AG04449 (cell line): Measurements from ENCODE around the gene TRIP13.
"Not testable (repeated sequence)": the region's sequence is repeated elsewhere in the genome, so short reads cannot be mapped to it uniquely, and the experiment has no call there.

Experiments used
- CTCF ChIA-PET: fragments of 350-600 bp; formaldehyde crosslinking; extraction: SDS; loops from one replicate; lab custom pipeline; 2021; ENCODE audit warnings: antibody characterized with exemption; lab: Yijun Ruan, JAX
- POLR2A ChIA-PET: fragments of 400-600, 350-600 bp; formaldehyde crosslinking; extraction: SDS; loops from one replicate; lab custom pipeline; 2020; ENCODE audit warnings: antibody characterized with exemption, inconsistent platforms; lab: Yijun Ruan, JAX
- DNase-seq: peaks from one replicate; pipeline ENCODE4 v3.0.0-alpha.2; 2010; ENCODE audit warnings: low read depth, low spot score
- H3K4me3 ChIP-seq: 2 replicates; pipeline ENCODE4 v1.5.1; 2011; ENCODE audit warnings: low read depth, mild to moderate bottlenecking, control low read depth, low read length
- TF ChIP-seq, protein P1 (sequence below): IDR thresholded peaks from one replicate; pipeline ENCODE4 v1.5.1; 2011; ENCODE audit warnings: mild to moderate bottlenecking, moderate library complexity, low read length, control low read depth, inconsistent platforms; ENCODE audit not compliant: insufficient read depth; ENCODE audit errors: missing control alignments

Gene TRIP13

DNA sequence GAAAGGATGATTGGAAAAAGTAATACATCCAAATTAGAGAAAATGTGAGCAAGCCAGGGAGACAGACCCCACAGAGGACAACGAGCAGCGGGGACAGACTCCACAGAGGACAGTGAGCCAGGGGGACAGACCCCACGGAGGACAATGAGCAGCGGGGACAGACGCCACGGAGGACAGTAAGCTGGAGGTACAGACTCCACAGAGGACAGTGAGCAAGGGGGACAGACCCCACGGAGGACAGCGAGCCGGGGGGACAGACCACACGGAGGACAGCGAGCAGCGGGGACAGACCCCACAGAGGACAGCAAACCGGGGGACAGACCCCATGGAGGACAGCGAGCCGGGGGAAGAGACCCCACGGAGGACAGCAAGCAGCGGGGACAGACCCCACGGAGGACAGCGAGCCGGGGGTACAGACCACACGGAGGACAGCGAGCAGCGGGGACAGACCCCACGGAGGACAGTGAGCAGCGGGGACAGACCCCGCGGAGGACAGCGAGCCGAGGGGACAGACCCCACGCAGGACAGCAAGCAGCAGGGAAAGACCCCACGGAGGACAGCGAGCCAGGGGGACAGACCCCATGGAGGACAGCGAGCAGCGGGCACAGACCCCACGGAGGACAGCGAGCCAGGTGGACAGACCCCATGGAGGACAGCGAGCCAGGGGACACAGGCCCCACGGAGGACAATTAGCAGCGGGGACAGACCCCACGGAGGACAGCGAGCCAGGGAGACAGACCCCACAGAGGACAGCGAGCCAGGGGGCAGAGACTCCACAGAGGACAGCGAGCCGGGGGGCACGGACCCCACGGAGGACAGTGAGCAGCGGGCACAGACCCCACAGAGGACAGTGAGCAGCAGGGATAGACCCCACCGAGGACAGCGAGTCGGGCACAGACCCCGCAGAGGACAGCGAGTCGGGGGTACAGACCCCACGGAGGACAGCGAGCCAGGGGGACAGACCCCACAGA lies 40.0 kb upstream of the TRIP13 start:
- no peak for DNase-seq
- no peak overlapping the region for H3K4me3 ChIP-seq
- ChIA-PET CTCF (no interaction called here), POLR2A (no interaction called here)
- TF ChIP-seq, protein P1, sequence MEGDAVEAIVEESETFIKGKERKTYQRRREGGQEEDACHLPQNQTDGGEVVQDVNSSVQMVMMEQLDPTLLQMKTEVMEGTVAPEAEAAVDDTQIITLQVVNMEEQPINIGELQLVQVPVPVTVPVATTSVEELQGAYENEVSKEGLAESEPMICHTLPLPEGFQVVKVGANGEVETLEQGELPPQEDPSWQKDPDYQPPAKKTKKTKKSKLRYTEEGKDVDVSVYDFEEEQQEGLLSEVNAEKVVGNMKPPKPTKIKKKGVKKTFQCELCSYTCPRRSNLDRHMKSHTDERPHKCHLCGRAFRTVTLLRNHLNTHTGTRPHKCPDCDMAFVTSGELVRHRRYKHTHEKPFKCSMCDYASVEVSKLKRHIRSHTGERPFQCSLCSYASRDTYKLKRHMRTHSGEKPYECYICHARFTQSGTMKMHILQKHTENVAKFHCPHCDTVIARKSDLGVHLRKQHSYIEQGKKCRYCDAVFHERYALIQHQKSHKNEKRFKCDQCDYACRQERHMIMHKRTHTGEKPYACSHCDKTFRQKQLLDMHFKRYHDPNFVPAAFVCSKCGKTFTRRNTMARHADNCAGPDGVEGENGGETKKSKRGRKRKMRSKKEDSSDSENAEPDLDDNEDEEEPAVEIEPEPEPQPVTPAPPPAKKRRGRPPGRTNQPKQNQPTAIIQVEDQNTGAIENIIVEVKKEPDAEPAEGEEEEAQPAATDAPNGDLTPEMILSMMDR, result no peak

DNA sequence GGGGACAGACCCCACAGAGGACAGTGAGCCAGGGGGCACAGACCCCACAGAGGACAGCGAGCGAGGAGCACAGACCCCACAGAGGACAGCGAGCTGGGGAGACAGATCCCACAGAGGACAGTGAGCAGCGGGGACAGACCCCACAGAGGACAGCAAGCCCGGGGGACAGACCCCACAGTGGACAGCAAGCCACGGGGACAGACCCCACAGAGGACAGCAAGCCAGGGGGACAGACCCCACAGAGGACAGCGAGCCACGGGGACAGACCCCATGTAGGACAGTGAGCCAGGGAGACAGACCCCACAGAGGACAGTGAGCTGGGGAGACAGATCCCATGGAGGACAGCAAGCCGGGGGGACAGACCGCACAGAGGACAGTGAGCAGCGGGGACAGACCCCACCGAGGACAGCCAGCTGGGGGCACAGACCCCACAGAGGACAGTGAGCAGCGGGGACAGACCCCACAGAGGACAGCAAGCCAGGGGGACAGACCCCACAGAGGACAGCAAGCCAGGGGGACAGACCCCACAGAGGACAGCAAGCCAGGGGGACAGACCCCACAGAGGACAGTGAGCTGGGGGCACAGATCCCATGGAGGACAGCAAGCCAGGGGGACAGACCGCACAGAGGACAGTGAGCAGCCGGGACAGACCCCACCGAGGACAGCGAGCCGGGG lies 39.1 kb upstream of the TRIP13 start:
- POLR2A ChIA-PET, CTCF ChIA-PET, H3K4me3 ChIP-seq, DNase-seq: not testable (repeated sequence)

DNA sequence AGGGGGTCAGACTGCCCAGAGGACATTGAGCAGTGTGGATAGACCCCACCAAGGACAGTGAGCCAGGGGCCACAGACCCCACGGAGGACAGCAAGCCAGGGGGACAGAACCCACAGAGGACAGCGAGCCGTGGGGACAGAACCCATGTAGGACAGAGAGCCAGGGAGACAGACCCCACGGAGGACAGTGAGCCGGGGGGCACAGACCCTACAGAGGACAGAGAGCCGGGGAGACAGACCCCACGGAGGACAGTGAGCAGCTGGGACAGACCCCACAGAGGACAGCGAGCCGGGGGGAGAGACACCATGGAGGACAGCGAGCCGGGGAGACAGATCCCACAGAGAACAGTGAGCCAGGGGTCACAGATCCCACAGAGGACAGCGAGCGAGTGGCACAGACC lies 38.5 kb upstream of the TRIP13 start:
- CTCF ChIA-PET, result no interaction called here
- POLR2A ChIA-PET, result no interaction called here
- no peak for DNase-seq
- no peak overlapping the region for H3K4me3 ChIP-seq
- TF ChIP-seq, protein P1, result no peak

DNA sequence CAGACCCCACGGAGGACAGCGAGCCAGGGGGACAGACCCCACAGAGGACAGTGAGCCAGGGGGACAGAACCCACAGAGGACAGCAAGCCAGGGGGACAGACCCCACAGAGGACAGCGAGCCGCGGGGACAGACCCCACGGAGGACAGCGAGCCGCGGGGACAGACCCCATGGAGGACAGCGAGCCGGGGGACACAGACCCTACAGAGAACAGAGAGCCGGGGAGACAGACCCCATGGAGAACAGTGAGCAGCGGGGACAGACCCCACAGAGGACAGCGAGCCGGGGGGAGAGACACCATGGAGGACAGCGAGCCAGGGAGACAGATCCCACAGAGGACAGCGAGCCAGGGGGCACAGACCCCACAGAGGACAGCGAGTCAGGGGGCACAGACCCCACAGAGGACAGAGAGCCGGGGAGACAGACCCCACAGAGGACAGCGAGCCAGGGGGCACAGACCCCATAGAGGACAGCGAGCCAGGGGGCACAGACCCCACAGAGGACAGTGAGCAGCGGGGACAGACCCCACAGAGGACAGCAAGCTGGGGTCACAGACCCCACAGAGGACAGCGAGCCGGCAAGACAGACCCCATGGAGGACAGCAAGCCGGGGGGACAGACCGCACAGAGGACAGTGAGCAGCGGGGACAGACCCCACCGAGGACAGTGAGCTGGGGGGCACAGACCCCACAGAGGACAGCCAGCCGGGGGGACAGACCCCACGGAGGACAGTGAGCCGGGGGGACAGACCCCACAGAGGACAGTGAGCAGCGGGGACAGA lies 37.5 kb upstream of the TRIP13 start:
- DNase-seq, result no peak
- POLR2A ChIA-PET, result no interaction called here
- no peak overlapping the region for H3K4me3 ChIP-seq
- TF ChIP-seq, protein P1, result no peak
- CTCF ChIA-PET, result no interaction called here

DNA sequence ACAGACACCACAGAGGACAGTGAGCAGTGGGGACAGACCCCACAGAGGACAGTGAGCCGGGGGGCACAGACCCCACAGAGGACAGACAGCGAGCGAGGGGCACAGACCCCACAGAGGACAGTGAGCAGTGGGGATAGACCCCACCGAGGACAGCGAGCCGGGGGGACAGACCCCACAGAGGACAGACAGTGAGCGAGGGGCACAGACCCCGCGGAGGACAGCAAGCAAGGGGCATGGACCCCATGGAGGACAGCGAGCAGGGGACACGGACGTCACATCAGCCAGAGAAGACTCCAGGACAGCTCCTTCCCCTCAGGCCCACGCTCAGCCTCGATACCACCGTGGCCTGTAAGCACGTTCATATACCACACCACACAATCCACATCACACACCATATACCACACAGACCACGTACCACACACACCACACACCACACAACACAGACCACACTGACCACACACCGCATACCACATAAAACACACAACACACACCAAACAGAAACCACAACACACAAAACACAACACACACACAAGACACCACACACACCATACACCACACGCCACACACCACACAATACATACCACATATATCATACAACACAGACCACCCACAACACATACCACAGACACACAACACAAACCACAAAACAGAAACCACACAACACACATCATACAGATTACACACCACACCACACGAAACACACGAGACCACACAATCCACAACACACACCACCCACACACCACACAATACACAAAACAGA lies 36.7 kb upstream of the TRIP13 start:
- H3K4me3 ChIP-seq, result no peak overlapping the region
- POLR2A ChIA-PET, result no interaction called here
- no peak for DNase-seq
- CTCF ChIA-PET, result no interaction called here
- TF ChIP-seq, protein P1, result no peak
